Thoracic aorta (tissue), 2 donors: ENCODE results near the gene TAOK1. TPM values are rescaled to one million over a fixed set of nuclear protein-coding genes. Genes with fewer than 3 reads are reported as not detected.
"Not testable (repeated sequence)": the region's sequence is repeated elsewhere in the genome, so short reads cannot be mapped to it uniquely, and the experiment has no call there.

Experiments used
- ATAC-seq: fragments of 150-250 bp; one replicate; pipeline ENCODE4 v1.8.0; 2017; ENCODE audit warnings: low read depth; ENCODE audit not compliant: insufficient number of reproducible peaks, low FRiP score
- DNase-seq: peaks from one replicate; pipeline ENCODE4 v3.0.0-alpha.2; 2020; ENCODE audit warnings: low spot score
- H3K27ac ChIP-seq, 2 donors: fragments of 200-600 bp; sonication (generic); 1 replicate in 1 of 2; 2 replicates in 1 of 2; pipeline ENCODE4 v1.5.1; 2016; ENCODE audit warnings: mild to moderate bottlenecking in 2 of 2, moderate library complexity in 2 of 2
- H3K27me3 ChIP-seq: fragments of 200-600 bp; sonication (generic); replicated peaks from 2 replicates; pipeline ENCODE4 v1.6.0; 2016; ENCODE audit warnings: mild to moderate bottlenecking; ENCODE audit not compliant: insufficient read depth
- H3K36me3 ChIP-seq: fragments of 200-600 bp; sonication (generic); one replicate; pipeline ENCODE4 v1.5.1; 2016
- H3K4me1 ChIP-seq, 2 donors: fragments of 200-600 bp; sonication (generic); 1 replicate in 1 of 2; 2 replicates in 1 of 2; pipeline versions ENCODE4 v1.5.1 to v1.6.0; 2016; ENCODE audit warnings: low read depth in 2 of 2, mild to moderate bottlenecking in 1 of 2; ENCODE audit not compliant: control insufficient read depth in 1 of 2
- H3K4me3 ChIP-seq: fragments of 200-600 bp; sonication (generic); 2 replicates; pipeline ENCODE4 v1.5.1; 2016; ENCODE audit warnings: mild to moderate bottlenecking
- H3K9me3 ChIP-seq: fragments of 200-600 bp; sonication (generic); 2 replicates; pipeline ENCODE4 v1.5.1; 2016
- CTCF ChIP-seq: fragments of 200-600 bp; sonication (generic); IDR thresholded peaks from one replicate; pipeline ENCODE4 v1.5.1; 2019; ENCODE audit warnings: antibody characterized with exemption
- total RNA-seq, 2 donors: library from RNA; depleted of rRNA; stranded (reverse); fragments of >200 nt; gene quantifications; one replicate each; pipeline versions ENCODE4 v1.1.0 to v1.2.3, GENCODE V29; 2016

Gene TAOK1
- total RNA-seq, 2 donors from 2014 or later = 46.0 to 64.6 TPM

GRCh38 chr17:29458066-29458465, 67.9 kb downstream of the TAOK1 start:
- Histone ChIP-seq H3K4me3 (no peak overlapping the region), H3K9me3 (no peaks in the 10 kb centered on the region), H3K27me3 (no peaks in the 10 kb centered on the region), H3K36me3 (peaks cover 8% of the 10 kb centered on the region), H3K4me1 (peaks cover 6 to 18% of the 10 kb centered on the region in 2 donors), H3K27ac (no peak overlapping the region)
- ATAC-seq (no peak), DNase-seq (no peak)
- no peak for TF ChIP-seq CTCF

- H3K9me3 ChIP-seq = no peaks in the 10 kb centered on the region
- no peak for DNase-seq
- no peak overlapping the region for H3K27ac ChIP-seq
- no peak for TF ChIP-seq CTCF
- ATAC-seq = no peak
- H3K36me3 ChIP-seq = no peaks in the 10 kb centered on the region
- H3K27me3 ChIP-seq = no peaks in the 10 kb centered on the region
- peaks cover 6 to 18% of the 10 kb centered on the region in 2 donors for H3K4me1 ChIP-seq
- H3K4me3 ChIP-seq = no peak overlapping the region
These were observed 71.5 kb downstream of the TAOK1 start for GRCh38 chr17:29461483-29462206.

GRCh38 chr17:29469276-29469675, 79.1 kb downstream of the TAOK1 start:
- H3K4me1 ChIP-seq = no peaks in the 10 kb centered on the region
- no peak for TF ChIP-seq CTCF
- H3K27ac ChIP-seq = no peak overlapping the region
- H3K36me3 ChIP-seq = peaks cover 5% of the 10 kb centered on the region
- ATAC-seq (no peak), DNase-seq (no peak)
- no peaks in the 10 kb centered on the region for H3K27me3 ChIP-seq
- H3K4me3 ChIP-seq = no peak overlapping the region
- no peaks in the 10 kb centered on the region for H3K9me3 ChIP-seq

- not testable (repeated sequence) for H3K36me3 ChIP-seq, H3K9me3 ChIP-seq, DNase-seq, H3K27me3 ChIP-seq, H3K4me1 ChIP-seq, ATAC-seq, H3K4me3 ChIP-seq, H3K27ac ChIP-seq
These were observed 83.3 kb downstream of the TAOK1 start for GRCh38 chr17:29473437-29473836.

- DNase-seq = no peak
- peaks cover 5% of the 10 kb centered on the region for H3K36me3 ChIP-seq
- TF ChIP-seq CTCF = no peak
- no peaks in the 10 kb centered on the region for H3K27me3 ChIP-seq
- no peak for ATAC-seq
- H3K4me1 ChIP-seq = no peaks in the 10 kb centered on the region
- H3K4me3 ChIP-seq = no peak overlapping the region
- no peak overlapping the region for H3K27ac ChIP-seq
- H3K9me3 ChIP-seq = no peaks in the 10 kb centered on the region
These were observed 84.1 kb downstream of the TAOK1 start for GRCh38 chr17:29474297-29474696.

- Histone ChIP-seq H3K27ac (no peak overlapping the region), H3K27me3 (no peaks in the 10 kb centered on the region), H3K9me3 (no peaks in the 10 kb centered on the region), H3K4me3 (no peak overlapping the region), H3K4me1 (no peaks in the 10 kb centered on the region), H3K36me3 (peaks cover 5% of the 10 kb centered on the region)
- TF ChIP-seq CTCF = no peak
- DNase-seq (no peak), ATAC-seq (no peak)
These were observed 85.7 kb downstream of the TAOK1 start for GRCh38 chr17:29475891-29476290.

- H3K4me3 ChIP-seq, H3K27ac ChIP-seq, DNase-seq, H3K27me3 ChIP-seq, H3K9me3 ChIP-seq, ATAC-seq, H3K4me1 ChIP-seq: not testable (repeated sequence)
- H3K36me3 ChIP-seq = peaks cover 15% of the 10 kb centered on the region
These were observed 90.2 kb downstream of the TAOK1 start for GRCh38 chr17:29480249-29480928.
